DND-41 (cell line): ENCODE results near the gene ZFAND2B.

Experiments
- ATAC-seq: fragments of 200-7000 bp; cut with Tn5 transposase; 3 replicates; pipeline ENCODE4 v1.9.1; 2021; ENCODE audit warnings: low read depth; ENCODE audit not compliant: insufficient read depth
- DNase-seq: peaks from one replicate; pipeline ENCODE4 v3.0.0-alpha.2; 2020
- H2AFZ ChIP-seq: 2 replicates; pipeline ENCODE4 v1.6.0; 2012; ENCODE audit warnings: low read depth, low read length
- H3K27ac ChIP-seq: 2 replicates; pipeline ENCODE4 v1.5.1; 2012; ENCODE audit warnings: low read length, inconsistent platforms
- H3K27me3 ChIP-seq: fragments of 200-600 bp; sonication (generic); 2 replicates; pipeline ENCODE4 v1.6.0; 2012; ENCODE audit warnings: low read length, mild to moderate bottlenecking, inconsistent platforms; ENCODE audit not compliant: insufficient read depth, poor library complexity
- H3K36me3 ChIP-seq: 2 replicates; pipeline ENCODE4 v1.5.1; 2012; ENCODE audit warnings: low read length, inconsistent platforms; ENCODE audit not compliant: insufficient read depth
- H3K4me1 ChIP-seq: 2 replicates; pipeline ENCODE4 v1.5.1; 2012; ENCODE audit warnings: mild to moderate bottlenecking, low read length; ENCODE audit not compliant: insufficient read depth
- H3K4me2 ChIP-seq: 2 replicates; pipeline ENCODE4 v1.6.0; 2012; ENCODE audit warnings: mild to moderate bottlenecking, moderate library complexity, low read length, inconsistent platforms; ENCODE audit not compliant: insufficient read depth
- H3K4me3 ChIP-seq, 2 experiments: fragments of 200-600 bp in 1 of 2; shearing (Covaris generic) in 1 of 2; 2 replicates each; pipeline ENCODE4 v1.5.1; 2012 to 2016; ENCODE audit warnings: inconsistent platforms in 2 of 2, low read length in 2 of 2, mild to moderate bottlenecking in 2 of 2, low read depth in 1 of 2, moderate library complexity in 1 of 2
- H3K79me2 ChIP-seq: 2 replicates; pipeline ENCODE4 v1.6.0; 2012; ENCODE audit warnings: low read length, inconsistent platforms; ENCODE audit not compliant: insufficient read depth
- H3K9ac ChIP-seq: 2 replicates; pipeline ENCODE4 v1.6.0; 2012; ENCODE audit warnings: low read depth, mild to moderate bottlenecking, inconsistent platforms, low read length, moderate library complexity
- H3K9me3 ChIP-seq: 2 replicates; pipeline ENCODE4 v1.5.1; 2012; ENCODE audit warnings: low read length, moderate library complexity, mild to moderate bottlenecking, inconsistent platforms; ENCODE audit not compliant: insufficient read depth, severe bottlenecking
- H4K20me1 ChIP-seq: 2 replicates; pipeline ENCODE4 v1.6.0; 2012; ENCODE audit warnings: low read length; ENCODE audit not compliant: insufficient read depth
- CTCF ChIP-seq: IDR thresholded peaks from 2 replicates; pipeline ENCODE4 v1.5.1; 2012; ENCODE audit warnings: borderline replicate concordance, low read length, moderate library complexity, mild to moderate bottlenecking; ENCODE audit not compliant: poor library complexity, severe bottlenecking; ENCODE audit errors: extremely low read depth
- EZH2 ChIP-seq: IDR thresholded peaks from 3 replicates; pipeline ENCODE4 v1.6.1; 2012; ENCODE audit warnings: borderline replicate concordance, low read depth, mild to moderate bottlenecking, moderate library complexity, low read length, inconsistent platforms; ENCODE audit not compliant: severe bottlenecking

The ZFAND2B gene

GRCh38 chr2:219183151-219183772 lies 23.3 kb upstream of the ZFAND2B start:
- Histone ChIP-seq H2AFZ (no peak overlapping the region), H3K79me2 (peaks cover 22% of the 10 kb centered on the region), H3K9me3 (no peaks in the 10 kb centered on the region), H3K27me3 (no peaks in the 10 kb centered on the region), H3K4me1 (peaks cover 18% of the 10 kb centered on the region), H3K27ac (no peak overlapping the region), H3K4me3 (no peak overlapping the region), H3K4me2 (no peak overlapping the region), H3K36me3 (peaks cover 52% of the 10 kb centered on the region), H4K20me1 (peaks cover 25% of the 10 kb centered on the region; the same call in 1 of the 2 replicates), H3K9ac (no peak overlapping the region)
- TF ChIP-seq CTCF, result no peak
- TF ChIP-seq EZH2, result no peak
- ATAC-seq (no peak), DNase-seq (no peak)

DNA sequence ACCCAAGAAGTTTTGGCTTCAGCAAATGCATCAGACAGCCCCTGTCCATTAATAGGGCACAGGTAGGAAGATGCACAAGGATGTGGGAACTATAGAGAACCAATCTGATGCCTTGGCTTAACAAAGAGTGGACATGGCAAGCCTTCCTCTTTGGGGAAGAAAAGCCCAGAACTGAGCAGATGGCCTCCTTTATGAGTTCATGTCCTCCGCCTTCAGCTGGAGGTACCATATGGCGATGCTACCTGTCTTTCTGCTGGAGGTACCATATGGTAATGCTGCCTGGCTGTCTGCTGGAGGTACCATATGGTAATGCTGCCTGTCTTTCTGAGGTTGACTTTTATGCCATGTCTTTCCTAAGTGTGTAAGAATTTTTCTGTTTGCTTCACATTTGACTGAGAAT lies 22.5 kb upstream of the ZFAND2B start:
- Histone ChIP-seq H3K9ac (no peak overlapping the region), H3K4me2 (no peak overlapping the region), H2AFZ (no peak overlapping the region), H3K36me3 (peaks cover 52% of the 10 kb centered on the region), H3K9me3 (no peaks in the 10 kb centered on the region), H3K27me3 (no peaks in the 10 kb centered on the region), H3K4me3 (no peak overlapping the region), H3K79me2 (peaks cover 13% of the 10 kb centered on the region), H3K4me1 (peaks cover 13% of the 10 kb centered on the region), H3K27ac (no peak overlapping the region), H4K20me1 (peaks cover 20% of the 10 kb centered on the region; the same call in 1 of the 2 replicates)
- no peak for TF ChIP-seq EZH2
- no peak for TF ChIP-seq CTCF
- ATAC-seq (no peak), DNase-seq (no peak)

DNA sequence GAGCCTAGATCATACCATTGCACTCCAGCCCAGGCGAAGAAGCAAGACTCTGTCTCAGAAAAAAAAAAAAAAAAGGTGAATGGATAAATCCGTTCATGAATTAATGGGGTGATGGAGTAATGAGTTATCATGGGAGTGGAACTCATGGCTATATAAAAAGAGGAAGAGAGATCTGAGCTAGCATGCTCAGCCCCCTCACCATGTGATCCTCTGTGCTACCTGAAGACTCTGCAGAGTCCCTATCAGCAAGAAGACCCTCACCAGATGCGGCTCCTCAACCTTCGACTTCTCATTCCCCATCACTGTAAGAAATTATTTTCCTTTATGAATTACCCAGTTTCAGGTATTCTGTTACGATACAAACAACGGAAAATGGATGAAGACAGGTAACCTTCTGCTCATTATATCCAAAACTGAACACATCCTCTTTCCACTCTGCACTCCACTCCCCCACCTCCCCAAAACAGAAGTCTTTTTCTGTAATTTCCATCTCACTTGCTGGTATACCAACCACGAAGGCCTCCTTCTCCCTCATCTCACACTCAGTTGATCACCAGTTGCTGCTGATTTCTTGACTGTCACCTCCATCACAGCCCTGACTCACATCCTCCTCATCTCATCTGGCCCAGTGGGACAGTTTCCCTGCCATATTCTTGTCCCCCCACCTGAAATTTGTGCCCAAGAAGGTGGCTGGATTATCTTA lies 19.7 kb upstream of the ZFAND2B start:
- no peak overlapping the region for H3K4me2 ChIP-seq
- H3K9ac ChIP-seq, result no peak overlapping the region
- no peaks in the 10 kb centered on the region; the same call in 1 of the 2 replicates for H4K20me1 ChIP-seq
- no peaks in the 10 kb centered on the region for H3K27me3 ChIP-seq
- peaks cover 26% of the 10 kb centered on the region for H3K36me3 ChIP-seq
- H3K9me3 ChIP-seq, result no peaks in the 10 kb centered on the region
- TF ChIP-seq EZH2 (no peak), CTCF (no peak)
- H3K79me2 ChIP-seq, result no peaks in the 10 kb centered on the region
- H3K27ac ChIP-seq, result no peak overlapping the region
- H3K4me3 ChIP-seq, result no peak overlapping the region
- H3K4me1 ChIP-seq, result no peaks in the 10 kb centered on the region
- no peak overlapping the region for H2AFZ ChIP-seq
- peak; percentile 44; the same call in 2 of the 3 replicates for ATAC-seq
- DNase-seq, result no peak
